Hypothalamus (tissue), 51 donors: ENCODE measurements around the gene SKAP1.
A peak's percentile ranks its signal among the peaks of the same experiment; 100 is the strongest.
"Not testable (repeated sequence)": the region's sequence is repeated elsewhere in the genome, so short reads cannot be mapped to it uniquely, and the experiment has no call there.

Experiments
- DNase-seq, 51 donors: peaks; one replicate each; lab custom pipeline; 2025; lab: John Stamatoyannopoulos, UW

The SKAP1 gene

GRCh38 chr17:48228720-48229119 lies 201.3 kb downstream of the SKAP1 start:
- no peak for DNase-seq

- DNase-seq: no peak
These were observed 204.1 kb downstream of the SKAP1 start for GRCh38 chr17:48225725-48226567.

DNA sequence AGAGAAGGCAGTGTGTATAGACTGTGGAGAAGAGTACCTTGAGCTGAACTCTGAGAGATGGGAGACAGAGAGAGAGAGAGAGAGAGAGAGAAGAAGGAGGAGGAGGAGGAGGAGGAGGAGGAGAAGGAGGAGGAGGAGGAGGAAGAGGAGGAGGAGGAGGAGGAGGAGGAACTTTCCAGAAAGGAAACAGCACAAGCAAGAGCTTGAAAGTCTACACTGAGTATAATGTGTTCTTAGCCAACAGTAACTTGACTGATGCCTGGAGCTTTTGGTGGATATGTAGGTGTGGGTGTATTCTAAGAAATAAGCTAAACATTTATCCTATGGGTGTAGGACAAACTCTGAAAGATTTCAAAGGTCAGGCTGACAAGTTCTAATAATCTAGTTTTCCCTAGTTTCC lies 206.1 kb downstream of the SKAP1 start:
- no peak for DNase-seq

DNA sequence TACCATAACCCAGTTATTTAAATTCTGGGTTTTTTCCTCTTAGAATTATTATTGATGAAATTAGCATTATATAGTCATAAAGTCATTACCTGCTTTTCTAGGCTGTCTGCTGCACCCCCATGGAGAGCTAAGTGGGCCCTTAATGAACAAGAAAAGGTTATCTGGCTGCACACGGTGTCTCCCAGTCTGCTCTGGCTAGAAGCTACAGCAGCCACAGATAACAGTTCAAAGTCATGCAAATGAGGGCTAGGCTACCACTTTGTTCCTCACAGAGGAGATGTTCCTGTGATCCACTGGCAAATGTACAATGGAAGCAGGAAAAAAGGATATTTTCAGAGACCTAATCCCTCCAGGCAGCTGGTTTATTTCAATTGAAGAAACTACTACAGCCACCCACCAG lies 210.4 kb downstream of the SKAP1 start:
- no peak for DNase-seq

DNA sequence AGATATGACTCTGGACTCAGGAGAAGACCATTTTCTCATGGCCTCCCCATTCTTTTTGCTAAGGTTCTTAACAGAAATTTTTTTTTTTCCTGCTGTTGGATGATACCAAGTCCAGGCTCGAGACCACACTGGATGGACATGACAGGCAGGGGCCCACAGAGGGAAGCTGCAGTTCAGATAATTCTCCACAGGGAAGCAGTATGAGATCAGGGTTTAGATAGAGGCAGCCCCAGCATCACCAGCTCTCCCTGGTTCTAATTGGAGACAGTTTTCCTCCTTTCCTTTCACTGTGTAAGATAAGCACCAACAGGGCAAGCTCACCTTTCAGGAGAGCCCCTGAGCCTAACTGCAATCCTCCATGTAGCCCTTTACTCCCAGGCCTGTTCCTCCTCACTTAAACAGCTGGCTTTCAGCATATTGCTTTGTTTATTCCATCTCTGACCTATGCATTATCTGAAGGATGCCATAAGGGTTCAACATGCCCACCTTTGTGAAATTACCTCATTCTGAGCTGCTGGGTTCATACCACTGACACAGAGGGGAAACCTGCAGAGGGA lies 214.4 kb downstream of the SKAP1 start:
- peak in 1 of 51 donors; percentile 2 for DNase-seq

DNA sequence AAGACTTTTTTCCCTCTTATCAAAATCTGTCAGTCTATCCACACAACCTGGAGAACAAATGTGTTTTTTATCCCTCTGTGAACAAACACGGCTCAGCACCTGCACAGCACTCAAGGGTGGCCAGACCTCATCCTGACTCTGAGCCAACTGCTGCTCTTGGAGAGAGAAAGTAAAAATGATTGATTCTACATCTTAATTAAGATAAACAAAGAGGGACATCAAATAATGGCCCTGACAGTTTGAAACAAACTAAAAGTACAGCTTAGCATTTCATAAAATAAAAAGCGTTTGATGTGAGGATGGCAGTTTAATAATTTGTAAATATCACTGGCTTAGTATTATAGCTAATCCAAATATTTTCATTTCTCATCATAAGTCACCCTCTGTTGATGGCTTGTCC lies 216.2 kb downstream of the SKAP1 start:
- DNase-seq: no peak

GRCh38 chr17:48211787-48212186 lies 218.2 kb downstream of the SKAP1 start:
- no peak for DNase-seq

DNA sequence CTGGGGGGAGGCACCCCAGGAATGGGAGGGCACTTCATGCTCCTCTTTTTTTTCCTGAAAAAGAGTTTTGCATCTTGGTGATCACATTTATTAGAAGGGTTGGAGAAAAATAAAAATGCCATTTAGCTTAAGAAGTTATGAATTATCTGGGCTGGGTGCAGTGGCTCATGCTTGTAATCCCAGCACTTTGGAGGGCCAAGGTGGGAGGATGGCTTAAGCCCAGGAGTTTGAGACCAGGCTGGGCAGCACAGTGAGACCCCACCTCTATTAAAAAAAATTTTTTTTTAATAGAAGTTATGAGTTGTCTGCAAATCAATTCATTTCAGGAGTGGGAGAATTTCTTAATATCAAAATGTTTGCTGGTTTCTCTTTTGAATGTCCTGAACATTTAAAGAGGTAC lies 219.0 kb downstream of the SKAP1 start:
- DNase-seq: no peak

DNA sequence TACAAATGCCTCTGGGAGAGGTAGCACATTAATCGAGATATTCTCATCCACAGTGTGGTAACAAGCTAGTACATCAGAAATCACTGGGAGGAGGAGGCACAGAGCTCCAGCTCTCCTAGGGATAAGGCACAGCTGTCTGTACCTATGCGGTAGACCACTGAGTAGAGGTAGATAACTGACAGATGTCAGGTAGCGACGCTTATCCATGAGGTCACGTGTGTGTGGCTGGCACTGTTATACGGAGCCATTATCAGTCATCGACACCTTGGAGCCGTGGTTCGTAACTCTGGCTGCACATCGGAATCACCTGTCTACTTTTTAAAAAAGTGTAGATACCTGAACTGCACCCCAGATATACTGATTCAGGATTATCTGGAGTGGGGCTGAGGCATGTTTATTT lies 220.0 kb downstream of the SKAP1 start:
- DNase-seq: no peak

GRCh38 chr17:48207776-48208544 lies 222.1 kb downstream of the SKAP1 start:
- no peak for DNase-seq

DNA sequence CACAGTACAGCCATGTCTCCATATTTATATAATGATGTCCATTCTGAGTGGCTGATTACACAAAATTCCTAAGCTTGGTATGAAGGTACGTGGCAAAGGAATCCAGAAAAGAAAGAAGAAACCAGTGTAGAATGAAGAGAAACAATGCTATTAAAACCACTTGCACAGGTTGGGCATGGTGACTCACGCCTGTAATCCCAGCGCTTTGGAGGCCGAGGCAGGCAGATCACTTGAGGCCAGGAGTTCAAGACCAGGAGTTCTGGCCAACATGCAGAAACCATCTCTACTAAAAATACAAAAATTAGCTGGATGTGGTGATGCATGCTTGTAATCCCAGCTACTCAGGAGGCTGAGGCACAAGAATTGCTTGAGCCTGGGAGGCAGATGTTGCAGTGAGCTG lies 223.0 kb downstream of the SKAP1 start:
- not testable (repeated sequence) for DNase-seq

DNA sequence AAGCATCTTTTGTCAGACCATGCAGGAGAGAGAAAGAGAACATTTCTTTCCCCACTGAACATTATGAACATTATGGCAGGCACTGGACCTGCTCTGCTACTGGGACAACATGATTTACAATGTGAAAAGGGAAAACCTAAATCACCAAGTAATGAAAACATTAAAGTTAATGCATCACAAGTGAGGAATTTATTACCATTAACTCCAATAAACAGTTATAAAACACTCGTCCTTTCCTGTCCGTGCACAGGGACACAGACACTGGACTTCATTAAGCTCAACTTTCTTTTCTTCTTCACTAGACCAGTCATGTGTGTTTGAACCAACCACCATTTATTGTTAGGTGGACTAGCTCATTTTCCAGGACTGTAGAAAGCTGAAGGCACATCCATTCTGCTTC lies 227.1 kb downstream of the SKAP1 start:
- no peak for DNase-seq

DNA sequence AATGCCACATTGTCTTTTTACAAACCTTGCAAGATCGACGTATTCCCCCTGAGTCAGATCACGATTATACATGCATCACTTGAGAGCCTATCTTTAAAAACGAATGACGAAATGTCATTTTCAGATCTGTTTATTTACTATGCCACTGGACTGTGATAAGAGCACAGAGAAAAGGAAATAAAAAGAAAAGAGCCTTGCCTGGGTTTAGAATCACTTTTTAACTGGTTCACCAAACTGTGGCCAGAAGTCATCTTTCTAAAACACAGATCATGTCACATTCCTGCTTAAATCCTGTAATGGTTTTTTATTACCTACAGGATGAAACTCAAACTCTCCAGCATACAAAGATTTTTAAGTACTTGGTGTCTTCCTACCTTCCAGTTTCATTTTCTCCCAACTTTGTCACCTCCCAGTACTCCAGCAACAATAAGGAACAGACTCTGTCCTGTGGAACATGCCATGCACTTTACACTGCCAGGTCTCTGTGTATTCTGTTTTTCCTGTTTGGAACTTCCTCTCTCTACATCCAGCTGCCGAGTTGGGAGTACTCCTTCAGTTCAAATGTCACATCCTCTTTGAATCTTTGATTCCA lies 231.0 kb downstream of the SKAP1 start:
- no peak for DNase-seq

- no peak for DNase-seq
These were observed 234.1 kb downstream of the SKAP1 start for GRCh38 chr17:48195910-48196309.

- no peak for DNase-seq
These were observed 235.9 kb downstream of the SKAP1 start for GRCh38 chr17:48194097-48194550.

DNA sequence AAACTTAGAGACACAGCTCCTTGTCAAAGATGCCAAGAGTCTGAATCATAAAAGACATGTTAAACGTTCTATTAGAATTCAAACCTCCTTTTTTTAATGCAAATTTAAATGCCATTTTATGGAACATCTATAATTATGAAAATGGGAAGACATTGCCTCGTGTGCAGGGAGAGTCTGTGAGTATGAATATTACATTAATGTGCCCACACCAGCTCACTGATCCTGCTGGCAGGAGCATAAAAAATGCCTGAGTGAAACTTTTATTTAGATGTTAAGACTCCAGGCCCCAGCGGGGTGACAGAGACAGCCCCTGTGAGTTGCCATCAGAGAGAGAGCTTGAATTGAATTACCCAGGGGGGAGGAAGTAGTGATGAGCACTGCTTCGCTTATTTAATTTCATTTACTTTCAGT lies 237.7 kb downstream of the SKAP1 start:
- peak in 1 of 51 donors; percentile 5 for DNase-seq

GRCh38 chr17:48191362-48191761 lies 238.7 kb downstream of the SKAP1 start:
- no peak for DNase-seq

- DNase-seq: no peak
These were observed 239.1 kb downstream of the SKAP1 start for GRCh38 chr17:48190871-48191270.

DNA sequence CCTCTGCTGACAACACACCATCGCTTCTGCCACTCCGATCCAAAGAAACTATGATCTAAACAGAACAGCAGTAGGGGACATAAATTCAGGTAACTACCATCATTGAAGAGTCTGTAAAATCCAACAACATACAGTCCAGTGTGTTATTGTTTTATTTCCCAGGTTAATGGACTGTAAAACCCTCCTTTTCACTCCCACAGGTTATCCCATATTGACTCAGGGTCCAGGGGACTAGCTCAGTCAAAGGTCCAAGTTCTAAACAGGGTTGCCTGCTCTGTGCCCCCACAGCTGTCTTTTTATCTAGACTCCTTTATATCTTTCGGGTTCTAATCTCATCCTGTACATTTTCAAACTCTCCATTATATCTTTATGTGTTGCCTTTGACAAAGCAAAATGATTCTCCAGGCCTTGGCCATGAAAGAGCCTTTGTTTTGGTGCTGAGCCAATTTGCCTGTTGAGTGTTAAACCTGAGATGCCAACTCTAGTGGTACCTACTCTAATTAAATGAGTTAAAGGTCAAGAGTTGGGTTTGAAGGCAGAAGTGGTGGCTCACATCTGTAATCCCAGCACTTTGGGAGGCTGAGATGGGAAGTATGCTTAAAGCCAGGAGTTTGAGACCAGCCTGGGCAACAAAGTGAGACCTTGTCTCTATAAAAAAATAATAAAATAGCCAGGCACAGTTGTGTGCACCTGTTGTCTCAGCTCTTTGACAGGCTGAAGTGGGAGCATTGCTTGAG lies 242.0 kb downstream of the SKAP1 start:
- no peak for DNase-seq

DNA sequence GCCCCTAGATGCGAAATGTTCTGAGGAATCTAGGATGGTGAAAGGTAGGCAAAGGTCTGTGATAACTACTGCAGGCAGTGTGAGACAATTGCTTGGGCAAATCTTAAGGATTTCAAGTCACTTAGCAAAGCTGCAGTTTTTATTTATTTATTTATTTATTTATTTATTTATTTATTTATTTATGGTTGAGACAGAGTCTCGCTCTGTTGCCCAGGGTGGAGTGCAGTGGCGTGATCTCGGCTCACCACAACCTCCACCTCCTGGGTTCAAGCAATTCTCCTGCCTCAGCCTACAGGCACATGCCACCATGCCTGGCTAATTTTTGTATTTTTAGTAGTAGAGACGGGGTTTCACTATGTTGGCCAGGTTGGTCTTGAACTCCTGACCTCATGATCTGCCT lies 243.7 kb downstream of the SKAP1 start:
- DNase-seq: not testable (repeated sequence)

DNA sequence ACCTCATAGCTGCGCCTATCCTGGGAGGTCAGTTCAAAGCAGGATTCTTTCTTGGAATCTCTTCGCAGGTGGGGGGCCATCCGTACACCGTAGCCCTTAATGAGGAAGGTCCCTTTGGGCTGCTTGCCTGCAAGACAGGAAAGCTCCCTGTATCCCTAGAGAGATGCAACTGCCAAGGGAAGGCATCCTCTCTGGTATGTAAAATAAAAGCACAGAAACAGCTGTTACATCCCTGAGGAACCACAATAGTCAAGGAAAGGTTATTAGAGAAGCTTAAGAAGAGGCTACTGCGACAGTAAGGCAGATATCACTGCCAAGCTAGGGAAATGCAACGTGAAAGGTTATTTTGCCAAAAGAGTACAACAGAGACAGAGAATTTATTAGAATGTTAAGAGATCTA lies 245.3 kb downstream of the SKAP1 start:
- no peak for DNase-seq
